Spinal cord (tissue), 10 donors: ENCODE measurements around the gene TSBP1. TPM values are rescaled to one million over a fixed set of nuclear protein-coding genes. Genes with fewer than 3 reads are reported as not detected.
"Not testable (repeated sequence)": the region's sequence is repeated elsewhere in the genome, so short reads cannot be mapped to it uniquely, and the experiment has no call there.

ENCODE experiments used
- DNase-seq, 6 donors: peaks; one replicate each; pipeline versions ENCODE4 v3.0.0 to v3.0.0-alpha.2; 2013 to 2015; ENCODE audit warnings: low spot score in 6 of 6, low read depth in 4 of 6
- H3K27ac ChIP-seq: one replicate; pipeline ENCODE4 v1.5.1; 2013; ENCODE audit warnings: low read depth, low read length, control low read depth
- H3K27me3 ChIP-seq: one replicate; pipeline ENCODE4 v1.6.1; 2013; ENCODE audit warnings: low read length; ENCODE audit not compliant: control insufficient read depth, insufficient read depth
- H3K36me3 ChIP-seq: one replicate; pipeline ENCODE4 v1.6.1; 2013; ENCODE audit warnings: low read length; ENCODE audit not compliant: control insufficient read depth, insufficient read depth
- H3K4me1 ChIP-seq: one replicate; pipeline ENCODE4 v1.6.1; 2013; ENCODE audit warnings: low read length; ENCODE audit not compliant: control insufficient read depth, insufficient read depth
- H3K4me3 ChIP-seq: one replicate; pipeline ENCODE4 v1.5.1; 2013; ENCODE audit warnings: low read depth, low read length, control low read depth
- H3K9me3 ChIP-seq: one replicate; pipeline ENCODE4 v1.6.1; 2013; ENCODE audit warnings: low read length; ENCODE audit not compliant: control insufficient read depth, insufficient read depth
- WGBS: methylation state at CpG from one replicate; pipeline ENCODE4 v1.1.5; 2013; ENCODE audit warnings: missing lambda C conversion rate; ENCODE audit not compliant: insufficient coverage; 5-methylcytosine and 5-hydroxymethylcytosine counted together
- polyA plus RNA-seq, 2 donors: library from polyadenylated mRNA; unstranded; fragments of 120-200 nt; gene quantifications; one replicate each; pipeline ENCODE4 v1.2.1, GENCODE V29; 2013; ENCODE audit not compliant: insufficient read length in 2 of 2
- total RNA-seq, 2 donors: library from RNA; depleted of rRNA in 1 of 2; stranded (reverse); fragments of 120-200 nt in 1 of 2; fragments of >200 nt in 1 of 2; gene quantifications; one replicate each; pipeline versions ENCODE4 v1.2.3 to v1.2.4, GENCODE V29; 2013 to 2014
- donor health status: healthy.

TSBP1 gene
- total and polyA plus RNA-seq, 4 donors, result 0.27 TPM; not detected in 3

DNA sequence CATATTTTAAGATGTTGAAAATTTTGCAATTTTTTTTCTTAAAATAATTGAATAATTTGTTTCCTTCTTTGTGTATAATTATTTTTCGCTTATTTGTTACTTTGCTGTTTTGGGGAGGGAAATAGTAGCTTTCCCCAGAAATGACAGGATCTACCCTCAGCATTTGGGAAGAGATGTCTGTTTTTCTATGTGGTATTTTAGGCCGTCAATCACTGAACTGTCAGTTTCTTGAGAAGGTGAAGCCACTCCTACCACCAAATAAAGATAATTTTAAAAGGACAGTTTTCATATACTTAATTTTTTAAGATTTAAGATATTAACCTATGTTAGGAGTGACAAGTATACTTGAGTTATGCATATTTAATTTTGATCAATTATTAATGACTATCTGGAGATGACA, 31.5 kb downstream of the TSBP1 start:
- WGBS, result no CpG with 5 or more reads among the region's 2 CpGs
- Histone ChIP-seq H3K36me3 (no peaks in the 10 kb centered on the region), H3K4me1 (no peaks in the 10 kb centered on the region), H3K4me3 (no peak overlapping the region), H3K9me3 (no peaks in the 10 kb centered on the region), H3K27me3 (no peaks in the 10 kb centered on the region), H3K27ac (no peak overlapping the region)
- no peak for DNase-seq

DNA sequence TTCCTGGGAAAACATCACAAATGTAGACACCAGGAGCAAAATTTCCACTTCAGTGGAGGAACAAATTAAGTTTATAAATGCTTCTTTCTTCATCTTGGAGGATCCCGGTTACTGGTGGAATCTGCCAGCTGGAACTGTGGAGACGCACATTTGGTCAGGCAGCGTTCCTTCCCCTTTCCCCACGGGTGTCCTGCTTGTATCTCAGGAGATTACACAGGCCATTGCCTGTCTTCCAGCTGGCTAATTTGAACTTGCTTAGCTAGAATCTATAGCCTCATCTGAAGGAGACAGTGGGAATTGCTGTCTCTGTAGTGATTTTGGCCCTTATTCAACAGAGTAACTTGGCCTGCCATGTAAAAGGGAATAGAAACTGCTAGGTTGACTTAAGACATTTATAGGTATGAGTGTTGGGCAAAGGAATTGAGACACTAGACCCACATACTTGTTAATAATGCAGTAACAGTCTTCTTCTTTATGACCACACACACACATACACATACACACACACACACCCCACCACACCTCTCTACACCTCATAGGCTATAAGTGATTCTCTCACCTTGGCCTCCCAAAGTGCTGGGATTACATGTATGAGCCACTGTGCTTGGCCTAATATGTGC, 34.4 kb downstream of the TSBP1 start:
- peak in 5 of 6 donors; percentile 6 to 55 (median 17) for DNase-seq
- 21% methylated on average over 2 of the region's 4 CpGs for whole genome bisulfite sequencing
- Histone ChIP-seq H3K27me3 (no peaks in the 10 kb centered on the region), H3K27ac (no peak overlapping the region), H3K4me1 (no peaks in the 10 kb centered on the region), H3K4me3 (no peak overlapping the region), H3K9me3 (no peaks in the 10 kb centered on the region), H3K36me3 (no peaks in the 10 kb centered on the region)

DNA sequence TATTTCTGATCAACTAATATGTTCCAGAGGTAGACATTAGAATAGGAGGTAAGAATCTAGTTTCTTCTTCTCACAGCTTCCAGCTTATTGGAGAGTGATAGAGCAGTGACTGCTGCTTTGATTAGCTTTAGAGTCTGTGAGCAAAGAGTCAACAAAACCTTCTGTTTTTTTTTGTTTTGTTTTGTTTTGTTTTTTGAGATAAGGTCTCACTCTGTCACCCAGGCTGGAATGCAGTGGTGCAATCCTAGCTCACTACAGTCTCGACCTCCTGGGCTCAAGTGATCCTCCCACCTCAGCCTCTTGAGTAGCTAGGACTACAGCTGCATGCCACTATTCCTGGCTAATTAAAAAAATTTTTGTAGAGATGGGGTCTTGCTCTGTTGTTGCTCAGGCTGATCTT, 39.3 kb downstream of the TSBP1 start:
- no peaks in the 10 kb centered on the region for H3K27me3 ChIP-seq
- H3K9me3 ChIP-seq, result no peaks in the 10 kb centered on the region
- H3K4me1 ChIP-seq, result no peaks in the 10 kb centered on the region
- no peaks in the 10 kb centered on the region for H3K36me3 ChIP-seq
- H3K27ac ChIP-seq, result no peak overlapping the region
- no CpG with 5 or more reads among the region's 1 CpG for WGBS
- no peak for DNase-seq
- H3K4me3 ChIP-seq, result no peak overlapping the region

DNA sequence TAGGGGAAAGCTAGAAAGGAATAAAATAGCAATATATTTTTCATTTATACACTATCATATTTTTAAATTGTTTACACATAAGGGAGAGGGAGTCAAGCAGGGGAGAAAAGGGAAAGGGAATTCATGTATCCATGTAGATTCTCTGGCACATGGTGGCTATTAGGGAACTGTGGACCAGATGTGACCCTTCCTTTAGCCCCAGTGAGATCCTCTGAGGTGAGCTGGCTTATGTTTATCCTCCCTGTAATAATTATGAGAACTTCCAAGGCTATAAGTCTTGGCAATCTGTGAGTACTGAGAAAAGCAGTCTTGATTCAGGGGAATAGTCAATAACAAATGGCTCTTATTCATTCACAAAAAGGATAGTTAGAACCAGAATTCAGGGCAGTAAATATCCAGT, 42.6 kb downstream of the TSBP1 start:
- no peaks in the 10 kb centered on the region for H3K9me3 ChIP-seq
- no peak overlapping the region for H3K4me3 ChIP-seq
- H3K4me1 ChIP-seq, result no peaks in the 10 kb centered on the region
- no peak for DNase-seq
- H3K36me3 ChIP-seq, result no peaks in the 10 kb centered on the region
- no peaks in the 10 kb centered on the region for H3K27me3 ChIP-seq
- no peak overlapping the region for H3K27ac ChIP-seq

DNA sequence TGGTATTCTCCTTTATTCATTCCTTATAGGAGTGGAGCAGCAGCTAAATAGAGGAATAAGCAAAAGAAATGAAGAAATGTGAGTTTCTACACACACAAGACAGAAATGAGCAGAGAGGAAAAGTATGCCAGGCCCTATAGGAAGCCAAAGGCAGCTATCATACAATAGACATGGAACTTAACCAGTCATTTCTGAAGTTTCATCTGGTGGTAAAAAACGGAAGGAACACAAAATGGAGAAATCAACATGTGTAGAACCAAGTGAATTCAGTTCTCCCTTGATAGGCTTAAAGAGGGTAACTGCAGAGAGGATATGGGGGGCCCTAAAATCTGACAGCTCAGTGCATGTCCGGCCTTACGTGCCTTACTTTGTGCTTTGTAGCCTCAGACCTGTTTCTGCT, 44.6 kb downstream of the TSBP1 start:
- Histone ChIP-seq H3K9me3 (no peaks in the 10 kb centered on the region), H3K27ac (no peak overlapping the region), H3K27me3 (no peaks in the 10 kb centered on the region), H3K4me3 (no peak overlapping the region), H3K4me1 (no peaks in the 10 kb centered on the region), H3K36me3 (no peaks in the 10 kb centered on the region)
- WGBS, result 100% methylated on average over 2 of the region's 3 CpGs
- DNase-seq, result no peak

DNA sequence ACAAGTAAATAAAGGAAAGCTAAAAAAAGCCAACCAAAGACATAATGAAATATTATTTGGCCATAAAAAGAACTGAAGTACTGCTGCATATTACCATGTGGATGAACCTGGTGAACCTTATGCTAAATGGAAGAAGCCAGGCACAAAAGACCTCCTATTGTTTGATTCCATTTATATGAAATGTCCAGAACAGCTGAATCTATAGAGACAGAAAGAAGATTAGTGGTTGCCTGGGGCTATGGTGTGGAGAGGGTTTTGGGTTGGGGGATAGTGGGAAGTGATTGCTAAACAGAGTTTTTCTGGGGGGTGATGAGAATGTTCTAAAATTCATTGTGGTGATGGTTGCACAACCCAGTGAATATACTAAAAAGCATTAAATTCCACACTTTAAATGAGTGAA, 53.2 kb downstream of the TSBP1 start:
- no peaks in the 10 kb centered on the region for H3K4me1 ChIP-seq
- no peak overlapping the region for H3K4me3 ChIP-seq
- no peak for DNase-seq
- H3K36me3 ChIP-seq, result no peaks in the 10 kb centered on the region
- no peaks in the 10 kb centered on the region for H3K27me3 ChIP-seq
- H3K9me3 ChIP-seq, result no peaks in the 10 kb centered on the region
- no peak overlapping the region for H3K27ac ChIP-seq

DNA sequence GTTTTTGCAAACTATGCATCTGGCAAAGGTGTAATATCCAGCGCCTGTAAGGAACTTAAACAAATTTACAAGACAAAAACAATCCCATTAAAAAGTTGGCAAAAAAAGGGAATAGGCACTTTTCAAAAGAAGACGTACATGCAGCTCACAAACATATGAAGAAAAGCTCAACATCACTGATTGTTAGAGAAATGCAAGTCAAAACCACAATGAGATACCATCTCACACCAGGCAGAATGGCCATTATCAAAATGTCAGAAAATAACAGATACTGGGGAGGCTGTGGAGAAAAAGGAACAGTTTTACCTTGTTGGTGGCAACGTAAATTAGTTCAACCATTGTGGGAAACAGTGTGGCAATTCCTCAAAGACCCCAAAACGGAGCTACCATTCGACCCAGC, 54.2 kb downstream of the TSBP1 start:
- H3K4me3 ChIP-seq, result no peak overlapping the region
- no peak overlapping the region for H3K27ac ChIP-seq
- H3K4me1 ChIP-seq, result no peaks in the 10 kb centered on the region
- H3K27me3 ChIP-seq, result no peaks in the 10 kb centered on the region
- DNase-seq, result no peak
- WGBS, result 80% methylated on average over 3 of the region's 5 CpGs
- no peaks in the 10 kb centered on the region for H3K9me3 ChIP-seq
- no peaks in the 10 kb centered on the region for H3K36me3 ChIP-seq

DNA sequence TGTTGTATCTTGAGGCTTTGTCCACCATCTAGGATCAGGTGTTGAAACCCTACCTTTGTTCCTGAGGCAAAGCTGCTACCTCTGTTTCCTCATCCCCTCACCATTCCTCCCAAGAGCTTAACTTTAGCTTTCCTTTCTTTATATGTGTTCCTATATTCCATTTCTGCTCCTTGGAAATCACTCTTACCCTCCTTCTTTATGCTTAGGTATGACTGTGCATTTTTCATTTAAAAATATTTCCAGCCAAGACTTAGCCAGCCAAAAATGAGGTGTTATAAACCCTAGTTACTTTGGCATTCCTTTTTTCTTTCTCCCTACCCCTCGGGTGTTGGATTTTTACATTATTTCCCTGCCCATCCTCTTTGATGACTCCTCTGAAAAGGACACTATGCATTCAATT, 57.7 kb downstream of the TSBP1 start:
- 100% methylated on average over 1 of the region's 1 CpG for WGBS
- DNase-seq, result no peak
- Histone ChIP-seq H3K27me3 (no peaks in the 10 kb centered on the region), H3K4me3 (no peak overlapping the region), H3K9me3 (no peaks in the 10 kb centered on the region), H3K27ac (no peak overlapping the region), H3K36me3 (no peaks in the 10 kb centered on the region), H3K4me1 (no peaks in the 10 kb centered on the region)

DNA sequence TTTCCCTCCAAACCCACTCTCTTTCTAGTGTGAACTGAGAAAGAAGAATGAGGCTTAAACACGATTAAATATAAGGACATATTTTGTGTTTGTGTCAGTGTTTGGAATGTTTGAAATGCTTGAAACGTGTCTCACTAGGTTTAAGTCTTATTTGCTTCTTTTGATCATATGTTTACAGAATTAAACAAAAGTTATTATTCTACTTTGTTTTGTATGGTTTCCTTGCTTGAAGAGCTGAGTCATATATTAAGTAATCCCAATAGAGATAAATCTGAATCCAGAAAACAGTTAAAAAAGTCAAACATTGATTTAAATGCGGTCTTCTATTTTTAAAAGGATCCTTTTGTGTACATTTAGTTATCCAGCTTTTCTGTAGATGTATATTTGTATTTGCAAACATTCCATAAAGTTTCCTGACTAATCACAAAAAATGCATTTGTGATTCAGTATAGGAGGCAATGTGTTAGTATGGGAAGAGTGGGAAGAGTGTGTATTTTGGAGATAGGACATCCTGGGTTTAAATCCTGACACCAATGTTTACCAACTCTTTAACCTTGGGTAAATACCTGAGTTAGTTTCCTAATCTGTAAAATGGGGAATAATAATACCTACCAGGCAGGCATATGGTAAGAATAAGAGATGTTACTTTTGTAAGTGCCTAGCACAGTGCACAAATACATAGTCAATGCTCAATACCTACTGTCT, 72.9 kb downstream of the TSBP1 start:
- WGBS, result no CpG with 5 or more reads among the region's 3 CpGs
- no peak overlapping the region for H3K27ac ChIP-seq
- no peaks in the 10 kb centered on the region for H3K36me3 ChIP-seq
- H3K4me1 ChIP-seq, result no peaks in the 10 kb centered on the region
- H3K27me3 ChIP-seq, result no peaks in the 10 kb centered on the region
- H3K9me3 ChIP-seq, result no peaks in the 10 kb centered on the region
- no peak overlapping the region for H3K4me3 ChIP-seq
- no peak for DNase-seq

DNA sequence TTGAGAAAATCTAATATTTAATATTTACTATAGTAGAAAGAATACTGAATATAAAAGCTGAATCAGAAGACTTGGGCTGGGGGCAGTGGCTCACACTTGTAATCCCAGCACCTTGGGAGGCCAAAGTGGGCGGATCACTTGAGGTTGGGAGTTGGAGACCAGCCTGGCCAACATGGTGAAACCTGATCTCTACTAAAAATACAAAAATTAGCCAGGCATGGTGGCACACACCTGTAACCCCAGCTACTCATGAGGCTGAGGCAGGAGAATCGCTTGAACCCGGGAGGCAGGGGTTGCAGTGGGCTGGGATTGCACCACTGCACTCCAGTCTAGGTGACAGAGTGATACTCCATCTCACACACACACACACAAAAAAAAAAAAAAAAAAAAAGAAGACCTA, 76.7 kb downstream of the TSBP1 start:
- H3K4me1 ChIP-seq, H3K9me3 ChIP-seq, H3K27ac ChIP-seq, DNase-seq, H3K27me3 ChIP-seq, H3K4me3 ChIP-seq, H3K36me3 ChIP-seq: not testable (repeated sequence)
- WGBS, result 100% methylated on average over 1 of the region's 3 CpGs
